AG04449 (cell line): ENCODE results near the gene IFI35.
A peak's percentile ranks its signal among the peaks of the same experiment; 100 is the strongest.
"Not testable (repeated sequence)": the region's sequence is repeated elsewhere in the genome, so short reads cannot be mapped to it uniquely, and the experiment has no call there.

Experiments used
- CTCF ChIA-PET: fragments of 350-600 bp; formaldehyde crosslinking; extraction: SDS; loops from one replicate; lab custom pipeline; 2021; ENCODE audit warnings: antibody characterized with exemption; lab: Yijun Ruan, JAX
- POLR2A ChIA-PET: fragments of 400-600, 350-600 bp; formaldehyde crosslinking; extraction: SDS; loops from one replicate; lab custom pipeline; 2020; ENCODE audit warnings: antibody characterized with exemption, inconsistent platforms; lab: Yijun Ruan, JAX
- DNase-seq: peaks from one replicate; pipeline ENCODE4 v3.0.0-alpha.2; 2010; ENCODE audit warnings: low read depth, low spot score
- H3K4me3 ChIP-seq: 2 replicates; pipeline ENCODE4 v1.5.1; 2011; ENCODE audit warnings: low read depth, mild to moderate bottlenecking, control low read depth, low read length
- TF ChIP-seq, protein P1 (sequence below): IDR thresholded peaks from one replicate; pipeline ENCODE4 v1.5.1; 2011; ENCODE audit warnings: mild to moderate bottlenecking, moderate library complexity, low read length, control low read depth, inconsistent platforms; ENCODE audit not compliant: insufficient read depth; ENCODE audit errors: missing control alignments

Gene IFI35

DNA sequence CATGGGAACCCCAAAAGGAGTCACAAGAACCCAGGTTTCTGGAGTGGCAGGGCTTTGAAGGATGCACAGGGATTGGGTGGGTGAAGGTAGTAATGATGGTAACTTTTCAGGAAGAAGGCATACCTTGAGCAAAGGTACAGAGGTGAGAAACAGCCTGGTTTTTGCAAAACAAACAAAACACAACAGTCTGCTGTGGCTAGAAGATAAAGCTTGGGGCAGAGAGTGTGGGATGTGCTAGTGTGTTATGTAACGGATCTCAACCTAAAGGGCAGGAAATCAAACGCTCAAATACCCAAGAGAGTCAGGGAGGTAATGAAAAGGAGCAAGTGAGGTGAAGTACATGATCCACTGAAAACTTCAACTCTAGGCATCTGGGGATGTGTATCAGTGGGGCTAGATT, 31.3 kb upstream of the IFI35 start:
- POLR2A ChIA-PET = no interaction called here
- H3K4me3 ChIP-seq = no peak overlapping the region
- TF ChIP-seq, protein P1, sequence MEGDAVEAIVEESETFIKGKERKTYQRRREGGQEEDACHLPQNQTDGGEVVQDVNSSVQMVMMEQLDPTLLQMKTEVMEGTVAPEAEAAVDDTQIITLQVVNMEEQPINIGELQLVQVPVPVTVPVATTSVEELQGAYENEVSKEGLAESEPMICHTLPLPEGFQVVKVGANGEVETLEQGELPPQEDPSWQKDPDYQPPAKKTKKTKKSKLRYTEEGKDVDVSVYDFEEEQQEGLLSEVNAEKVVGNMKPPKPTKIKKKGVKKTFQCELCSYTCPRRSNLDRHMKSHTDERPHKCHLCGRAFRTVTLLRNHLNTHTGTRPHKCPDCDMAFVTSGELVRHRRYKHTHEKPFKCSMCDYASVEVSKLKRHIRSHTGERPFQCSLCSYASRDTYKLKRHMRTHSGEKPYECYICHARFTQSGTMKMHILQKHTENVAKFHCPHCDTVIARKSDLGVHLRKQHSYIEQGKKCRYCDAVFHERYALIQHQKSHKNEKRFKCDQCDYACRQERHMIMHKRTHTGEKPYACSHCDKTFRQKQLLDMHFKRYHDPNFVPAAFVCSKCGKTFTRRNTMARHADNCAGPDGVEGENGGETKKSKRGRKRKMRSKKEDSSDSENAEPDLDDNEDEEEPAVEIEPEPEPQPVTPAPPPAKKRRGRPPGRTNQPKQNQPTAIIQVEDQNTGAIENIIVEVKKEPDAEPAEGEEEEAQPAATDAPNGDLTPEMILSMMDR = no peak
- CTCF ChIA-PET = interaction anchor here (1.4 kb wide), 1 partner anchor 23 kb away, joined by 4 read pairs; the partner anchor contains the start of gene RPL27
- DNase-seq = no peak

DNA sequence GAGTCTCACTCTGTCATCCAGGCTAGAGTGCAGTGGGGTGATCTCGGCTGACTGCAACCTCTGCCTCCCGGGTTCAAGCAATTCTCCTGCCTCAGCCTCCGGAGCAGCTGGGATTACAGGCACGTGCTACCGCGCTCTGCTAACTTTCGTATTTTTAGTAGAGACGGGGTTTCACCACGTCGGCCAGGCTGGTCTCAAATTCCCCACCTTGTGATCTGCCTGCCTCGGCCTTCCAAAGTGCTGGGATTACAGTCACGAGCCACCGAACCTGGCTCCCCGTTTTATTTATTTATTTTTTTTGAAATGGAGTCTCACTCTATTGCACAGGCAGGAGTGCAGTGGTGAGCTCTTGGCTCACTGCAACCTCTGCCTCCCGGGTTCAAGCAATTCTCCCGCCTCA, 30.9 kb upstream of the IFI35 start:
- POLR2A ChIA-PET = interaction anchor here (0.6 to 1.5 kb wide), 2 partner anchors 17 to 22 kb away, joined by 3 to 4 read pairs; partner anchors contain the start of gene RPL27
- H3K4me3 ChIP-seq, DNase-seq: not testable (repeated sequence)
- CTCF ChIA-PET = interaction anchor here (0.9 to 1.4 kb wide), 2 partner anchors 21 to 22 kb away, joined by 3 to 4 read pairs; partner anchors contain the start of gene RPL27

DNA sequence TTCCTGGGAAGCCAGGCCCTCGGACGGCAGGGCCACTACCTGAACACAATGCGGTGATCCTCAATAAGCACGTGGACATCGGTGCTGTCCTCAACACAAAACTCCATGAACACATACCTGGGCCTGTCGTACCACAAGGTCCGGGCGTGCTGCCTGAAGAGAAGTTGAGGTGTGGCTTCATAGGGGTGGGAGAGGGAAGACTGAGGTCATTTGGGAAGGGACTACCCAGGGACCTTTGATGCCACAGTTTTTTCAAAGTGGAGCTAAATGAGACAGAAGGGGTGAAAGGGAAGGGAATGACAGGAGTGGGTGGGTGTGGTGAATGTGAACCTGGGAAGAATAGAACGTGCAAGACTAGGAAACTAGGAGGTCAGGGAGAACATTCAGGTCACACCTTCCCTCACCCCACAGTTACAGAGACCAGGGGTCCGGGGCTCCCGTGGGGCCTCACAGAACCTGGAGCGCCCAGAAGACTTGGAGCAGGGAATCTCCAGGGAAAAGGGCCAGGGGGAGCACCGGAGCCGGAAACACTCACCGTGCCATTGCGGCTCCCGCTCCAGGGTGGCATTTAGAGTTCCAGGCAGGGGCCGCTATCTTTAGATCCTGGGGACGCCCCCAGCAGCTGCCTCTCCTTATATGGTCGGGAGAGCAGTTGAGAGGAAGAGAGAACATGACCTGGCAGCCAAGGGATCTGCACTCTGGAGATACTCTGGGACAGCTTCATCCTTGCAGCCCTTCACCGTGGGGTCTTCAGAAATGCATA, 26.9 kb upstream of the IFI35 start, which contains the start of gene PTGES3L:
Gene PTGES3L, minus strand, starts transcription at position 570 of the 763 bp plus-strand sequence. Its CDS starts 27 bp downstream, at position 543.
- CTCF ChIA-PET = interaction anchor here (1.4 to 2.6 kb wide), 2 partner anchors 18 to 136 kb away, joined by 3 to 14 read pairs; partner anchors contain the start of gene RPL27
- peak within 1 kb of the TSS; percentile 78 for H3K4me3 ChIP-seq
- POLR2A ChIA-PET = interaction anchor here (1.0 kb wide), 1 partner anchor 18 kb away, joined by 5 read pairs; the partner anchor contains the start of gene RPL27
- no peak for DNase-seq
- TF ChIP-seq, protein P1 = no peak

DNA sequence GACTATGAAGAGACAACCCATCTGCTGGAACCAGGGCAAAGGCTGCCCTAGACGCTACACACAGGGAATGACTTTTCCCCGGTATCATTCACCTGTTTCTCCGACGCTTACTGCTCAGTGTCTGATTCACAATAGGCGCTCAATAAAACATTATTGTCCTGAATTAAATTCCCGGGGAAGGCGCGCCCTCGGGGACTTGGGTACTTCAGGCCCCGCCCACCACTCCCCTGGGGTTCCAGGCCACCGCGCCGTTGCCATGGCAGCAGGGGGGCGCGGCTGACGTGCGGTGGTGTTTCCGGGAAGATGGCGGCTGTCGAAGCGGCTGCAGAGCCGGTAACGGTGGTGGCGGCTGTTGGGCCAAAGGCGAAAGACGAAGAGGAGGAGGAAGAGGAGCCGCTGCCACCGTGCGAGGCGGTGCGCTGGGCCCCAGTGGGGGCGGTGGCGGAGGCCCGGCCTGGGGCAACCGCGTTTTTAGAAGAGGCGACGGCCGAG, 26.3 kb upstream of the IFI35 start, which contains the start of gene RUNDC1:
Gene RUNDC1, plus strand, starts transcription at position 292 of the 492 bp plus-strand sequence. Its CDS starts 12 bp downstream, at position 304.
- ChIA-PET POLR2A (interaction anchor here (1.0 kb wide), 1 partner anchor 18 kb away, joined by 5 read pairs; the partner anchor contains the start of gene RPL27), CTCF (interaction anchor here (2.6 kb wide), 1 partner anchor 18 kb away, joined by 14 read pairs; the partner anchor contains the start of gene RPL27)
- peak within 1 kb of the TSS; percentile 78 for H3K4me3 ChIP-seq
- TF ChIP-seq, protein P1 = no peak
- DNase-seq = no peak

DNA sequence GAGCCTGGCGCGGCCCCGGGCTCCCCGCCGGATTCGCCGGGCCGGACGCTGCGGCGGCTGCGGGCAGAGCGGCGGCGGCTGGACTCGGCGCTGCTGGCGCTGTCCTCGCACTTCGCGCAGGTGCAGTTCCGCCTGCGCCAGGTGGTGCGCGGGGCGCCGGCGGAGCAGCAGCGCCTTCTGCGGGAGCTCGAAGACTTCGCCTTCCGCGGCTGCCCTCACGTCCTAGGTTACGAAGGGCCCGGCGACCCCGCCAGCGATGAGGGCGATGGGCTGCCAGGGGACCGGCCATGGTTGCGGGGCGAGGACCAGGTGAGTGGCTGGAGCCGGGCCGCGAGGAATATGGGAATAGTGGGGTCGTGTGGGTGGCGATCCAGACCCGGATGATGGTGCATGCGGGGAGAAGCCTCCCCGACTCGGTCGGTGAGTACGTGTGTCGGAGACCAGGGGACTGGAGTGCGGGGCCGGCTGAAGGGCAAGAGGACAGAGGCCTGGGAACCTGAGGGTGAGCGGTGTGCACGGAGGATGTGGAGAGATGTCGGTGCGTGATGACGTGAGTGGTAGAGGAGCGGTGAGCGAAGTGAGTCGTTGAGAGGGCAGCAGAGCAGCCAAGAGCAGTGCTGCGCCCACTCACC, 25.7 kb upstream of the IFI35 start:
- no peak for DNase-seq

DNA sequence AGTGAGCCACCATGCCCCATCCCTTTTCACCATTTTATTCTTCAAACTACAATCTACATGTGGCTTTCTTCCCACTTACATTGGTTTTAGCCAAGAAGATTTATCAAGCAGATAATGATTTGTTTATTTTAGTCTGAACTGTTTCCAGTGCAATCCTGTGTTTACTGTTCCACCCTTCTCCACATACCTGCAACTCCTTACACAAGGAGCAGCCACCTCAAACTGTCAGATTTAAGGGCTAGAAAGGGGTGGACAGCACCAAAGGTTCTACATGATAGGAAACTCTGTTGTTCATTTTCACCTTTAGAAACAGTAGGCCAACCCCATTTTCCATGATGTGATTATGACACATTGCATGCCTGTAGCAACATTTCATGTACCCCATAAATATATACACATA, 24.3 kb upstream of the IFI35 start:
- ChIA-PET POLR2A (no interaction called here), CTCF (interaction anchor here (2.5 kb wide), 1 partner anchor 16 kb away, joined by 14 read pairs; the partner anchor contains the start of gene RPL27)
- TF ChIP-seq, protein P1 = no peak
- peak overlapping the region; percentile 8; the same call in 1 of the 2 replicates for H3K4me3 ChIP-seq
- DNase-seq = no peak

More for the DNA sequence above, 25.7 kb upstream of the IFI35 start:
- peak overlapping the region; percentile 78 for H3K4me3 ChIP-seq
- ChIA-PET CTCF (no interaction called here), POLR2A (no interaction called here)
- TF ChIP-seq, protein P1 = no peak
